Sigmoid colon (tissue), 7 donors: Measurements from ENCODE around the gene C2. TPM values are rescaled to one million over a fixed set of nuclear protein-coding genes. Genes with fewer than 3 reads are reported as not detected.

Experiments used
- DNase-seq: peaks from one replicate; pipeline ENCODE4 v3.0.0-alpha.2; 2019
- H3K27ac ChIP-seq, 4 donors: fragments of 200-600 bp; sonication (generic); one replicate each; pipeline ENCODE4 v1.5.1; 2016 to 2019; ENCODE audit warnings: mild to moderate bottlenecking in 1 of 4
- H3K27me3 ChIP-seq, 3 donors: fragments of 200-600 bp; sonication (generic); one replicate each; pipeline ENCODE4 v1.5.1; 2019; ENCODE audit warnings: mild to moderate bottlenecking in 1 of 3
- H3K36me3 ChIP-seq, 4 donors: fragments of 200-600 bp; sonication (generic); one replicate each; pipeline ENCODE4 v1.5.1; 2016 to 2019
- H3K4me1 ChIP-seq, 4 donors: fragments of 200-600 bp; sonication (generic); one replicate each; pipeline ENCODE4 v1.5.1; 2017 to 2019
- H3K4me3 ChIP-seq, 4 donors: fragments of 200-600 bp; sonication (generic); one replicate each; pipeline ENCODE4 v1.5.1; 2017 to 2019; ENCODE audit warnings: mild to moderate bottlenecking in 2 of 4, moderate library complexity in 1 of 4
- H3K9me3 ChIP-seq, 4 donors: fragments of 200-600 bp in 3 of 4; sonication (generic) in 3 of 4; one replicate each; pipeline versions ENCODE4 v1.5.1 to v1.6.1; 2013 to 2019
- EP300 ChIP-seq, 4 donors: sonication (generic); formaldehyde crosslinking; IDR thresholded peaks; one replicate each; pipeline ENCODE4 v1.6.1; 2017; ENCODE audit warnings: antibody characterized with exemption in 4 of 4
- POLR2A ChIP-seq, 2 donors: fragments of 450-650 bp; IDR thresholded peaks; one replicate each; pipeline ENCODE4 v1.6.1; 2016; ENCODE audit warnings: antibody characterized with exemption in 2 of 2, mild to moderate bottlenecking in 2 of 2, moderate library complexity in 2 of 2
- POLR2AphosphoS5 ChIP-seq, 4 donors: sonication (generic); formaldehyde crosslinking; IDR thresholded peaks; one replicate each; pipeline ENCODE4 v1.6.1; 2017; ENCODE audit warnings: antibody characterized with exemption in 4 of 4
- WGBS, 2 donors: extraction: QIAGEN DNeasy Blood & Tissue Kit; methylation state at CpG; one replicate each; pipeline ENCODE4 v1.1.7; 2013; 5-methylcytosine and 5-hydroxymethylcytosine counted together
- intact Hi-C: fragments of 100-400 bp; cut with DNase I; formaldehyde crosslinking; loops from one replicate; pipeline ENCODE4 v1.15.1; 2023
- polyA plus RNA-seq, 3 donors: library from polyadenylated mRNA; stranded (reverse); fragments of 200-250 nt; gene quantifications; one replicate each; pipeline ENCODE4 v1.2.3, GENCODE V29; 2013
- total RNA-seq, 4 donors: library from RNA; depleted of rRNA; stranded (reverse); fragments of >200 nt; gene quantifications; one replicate each; pipeline ENCODE4 v1.1.0, GENCODE V29; 2016
- TF ChIP-seq, protein P1 (sequence below), 4 experiments: fragments of 450-650 bp in 3 of 4; fragments of 200-600 bp in 1 of 4; IDR thresholded peaks; one replicate each; pipeline ENCODE4 v1.5.1; 2016 to 2019; ENCODE audit warnings: antibody characterized with exemption in 4 of 4, mild to moderate bottlenecking in 3 of 4, moderate library complexity in 2 of 4
- donor health status: healthy with polysubstance abuse.
- donor health status: Bipolar disorder and iron deficiency.
- donor health status: healthy.

C2 gene
- total and polyA plus RNA-seq, 7 donors = 4.9 to 39.2 (median 15.7) TPM

DNA sequence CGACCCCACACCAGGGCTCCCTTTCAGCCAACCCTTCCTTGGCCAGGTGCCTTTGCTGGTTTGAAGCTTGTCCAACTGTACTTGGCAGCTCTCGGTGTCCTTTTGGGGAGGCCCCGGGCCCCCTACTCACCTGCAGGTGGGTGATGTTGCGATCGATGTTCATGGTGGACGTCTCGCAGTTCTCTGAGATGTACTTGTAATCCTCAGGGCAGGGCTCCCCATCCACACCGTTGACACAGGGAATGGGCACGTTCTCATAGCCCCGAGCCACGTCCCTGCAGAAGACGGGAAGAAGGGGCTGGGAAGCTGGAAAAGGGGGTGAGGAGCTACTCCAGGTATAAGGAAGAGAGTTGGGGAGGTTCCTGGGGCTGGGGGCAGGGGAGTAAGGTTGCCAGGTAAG lies 43.8 kb upstream of the C2 start:
- Histone ChIP-seq H3K4me1 (no peaks in the 10 kb centered on the region), H3K4me3 (no peak overlapping the region), H3K36me3 (peaks cover 67 to 94% (median 76%) of the 10 kb centered on the region in 4 donors), H3K9me3 (no peaks in the 10 kb centered on the region), H3K27ac (no peak overlapping the region), H3K27me3 (no peaks in the 10 kb centered on the region)
- WGBS, 2 donors = 92 to 94% methylated on average over 12 of the region's 12 CpGs
- DNase-seq = no peak
- intact Hi-C loops = no loop called here
- TF ChIP-seq POLR2AphosphoS5 (IDR thresholded peaks at IDR 0.05) = no peak
- TF ChIP-seq EP300 (IDR thresholded peaks at IDR 0.05) = no peak
- TF ChIP-seq POLR2A (IDR thresholded peaks at IDR 0.05) = no peak

DNA sequence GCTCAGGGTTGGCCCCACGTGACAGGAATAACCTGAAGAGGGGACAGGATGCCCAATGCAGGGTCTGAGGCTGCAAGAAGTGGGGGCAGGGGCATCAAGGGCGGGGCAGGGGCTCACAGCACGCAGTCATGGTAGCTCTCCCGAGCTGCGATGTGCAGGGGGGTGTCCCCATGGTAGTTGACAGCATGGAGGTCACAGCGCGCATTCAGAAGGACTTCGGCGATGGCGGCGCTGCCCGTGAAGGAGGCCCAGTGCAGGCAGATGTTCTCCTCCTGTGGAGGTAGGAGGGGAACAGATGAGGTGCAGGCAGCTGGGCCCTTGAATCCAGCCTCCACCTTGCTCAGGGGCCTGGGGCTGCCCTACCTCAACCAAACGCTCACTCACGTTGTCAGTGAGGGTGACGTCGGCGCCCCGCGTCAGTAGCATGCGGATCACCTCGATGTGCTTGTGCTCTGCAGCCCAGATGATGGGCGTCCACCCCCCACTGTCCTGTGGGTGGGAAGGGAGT lies 42.9 kb upstream of the C2 start:
- Histone ChIP-seq H3K27ac (no peak overlapping the region), H3K4me1 (no peaks in the 10 kb centered on the region), H3K4me3 (no peak overlapping the region), H3K27me3 (no peaks in the 10 kb centered on the region), H3K36me3 (peaks cover 65 to 100% (median 80%) of the 10 kb centered on the region in 4 donors), H3K9me3 (no peaks in the 10 kb centered on the region)
- DNase-seq = no peak
- TF ChIP-seq EP300 (IDR thresholded peaks at IDR 0.05) (no peak), POLR2A (IDR thresholded peaks at IDR 0.05) (no peak)
- TF ChIP-seq, protein P1, sequence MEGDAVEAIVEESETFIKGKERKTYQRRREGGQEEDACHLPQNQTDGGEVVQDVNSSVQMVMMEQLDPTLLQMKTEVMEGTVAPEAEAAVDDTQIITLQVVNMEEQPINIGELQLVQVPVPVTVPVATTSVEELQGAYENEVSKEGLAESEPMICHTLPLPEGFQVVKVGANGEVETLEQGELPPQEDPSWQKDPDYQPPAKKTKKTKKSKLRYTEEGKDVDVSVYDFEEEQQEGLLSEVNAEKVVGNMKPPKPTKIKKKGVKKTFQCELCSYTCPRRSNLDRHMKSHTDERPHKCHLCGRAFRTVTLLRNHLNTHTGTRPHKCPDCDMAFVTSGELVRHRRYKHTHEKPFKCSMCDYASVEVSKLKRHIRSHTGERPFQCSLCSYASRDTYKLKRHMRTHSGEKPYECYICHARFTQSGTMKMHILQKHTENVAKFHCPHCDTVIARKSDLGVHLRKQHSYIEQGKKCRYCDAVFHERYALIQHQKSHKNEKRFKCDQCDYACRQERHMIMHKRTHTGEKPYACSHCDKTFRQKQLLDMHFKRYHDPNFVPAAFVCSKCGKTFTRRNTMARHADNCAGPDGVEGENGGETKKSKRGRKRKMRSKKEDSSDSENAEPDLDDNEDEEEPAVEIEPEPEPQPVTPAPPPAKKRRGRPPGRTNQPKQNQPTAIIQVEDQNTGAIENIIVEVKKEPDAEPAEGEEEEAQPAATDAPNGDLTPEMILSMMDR (IDR thresholded peaks at IDR 0.05) = no peak
- intact Hi-C loops = no loop called here
- WGBS, 2 donors = 95 to 97% methylated on average over 22 of the region's 22 CpGs

DNA sequence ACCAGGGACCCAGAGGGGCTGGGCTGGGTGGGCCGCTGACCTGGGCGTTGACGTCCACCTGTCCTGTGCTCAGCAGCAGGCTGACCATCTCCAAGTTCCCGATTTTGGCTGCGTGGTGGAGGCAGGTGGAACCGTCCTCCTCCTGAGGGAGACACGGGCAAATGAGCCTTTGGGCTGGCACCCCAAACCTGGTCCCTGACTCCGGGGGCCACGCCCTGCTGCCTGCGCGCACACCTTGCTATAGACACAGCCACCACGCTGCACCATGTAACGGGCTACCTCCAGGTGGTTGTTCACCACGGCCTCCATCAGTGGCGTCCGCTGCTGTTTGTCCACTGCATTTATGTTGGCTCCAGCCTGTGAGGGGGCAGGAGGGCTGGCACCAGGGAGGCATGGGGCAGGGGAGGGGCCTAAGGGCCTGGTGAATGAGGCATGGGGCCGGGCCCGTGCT lies 41.0 kb upstream of the C2 start:
- WGBS, 2 donors = 89% methylated on average over 18 of the region's 18 CpGs
- Histone ChIP-seq H3K36me3 (peaks cover 51 to 98% (median 63%) of the 10 kb centered on the region in 4 donors), H3K4me3 (no peak overlapping the region), H3K9me3 (no peaks in the 10 kb centered on the region), H3K27ac (no peak overlapping the region), H3K27me3 (no peaks in the 10 kb centered on the region), H3K4me1 (no peaks in the 10 kb centered on the region)
- TF ChIP-seq, protein P1 (IDR thresholded peaks at IDR 0.05) = no peak
- TF ChIP-seq EP300 (IDR thresholded peaks at IDR 0.05) = no peak
- TF ChIP-seq POLR2A (IDR thresholded peaks at IDR 0.05) = no peak
- TF ChIP-seq POLR2AphosphoS5 (IDR thresholded peaks at IDR 0.05) = no peak
- DNase-seq = no peak
- intact Hi-C loops = no loop called here

DNA sequence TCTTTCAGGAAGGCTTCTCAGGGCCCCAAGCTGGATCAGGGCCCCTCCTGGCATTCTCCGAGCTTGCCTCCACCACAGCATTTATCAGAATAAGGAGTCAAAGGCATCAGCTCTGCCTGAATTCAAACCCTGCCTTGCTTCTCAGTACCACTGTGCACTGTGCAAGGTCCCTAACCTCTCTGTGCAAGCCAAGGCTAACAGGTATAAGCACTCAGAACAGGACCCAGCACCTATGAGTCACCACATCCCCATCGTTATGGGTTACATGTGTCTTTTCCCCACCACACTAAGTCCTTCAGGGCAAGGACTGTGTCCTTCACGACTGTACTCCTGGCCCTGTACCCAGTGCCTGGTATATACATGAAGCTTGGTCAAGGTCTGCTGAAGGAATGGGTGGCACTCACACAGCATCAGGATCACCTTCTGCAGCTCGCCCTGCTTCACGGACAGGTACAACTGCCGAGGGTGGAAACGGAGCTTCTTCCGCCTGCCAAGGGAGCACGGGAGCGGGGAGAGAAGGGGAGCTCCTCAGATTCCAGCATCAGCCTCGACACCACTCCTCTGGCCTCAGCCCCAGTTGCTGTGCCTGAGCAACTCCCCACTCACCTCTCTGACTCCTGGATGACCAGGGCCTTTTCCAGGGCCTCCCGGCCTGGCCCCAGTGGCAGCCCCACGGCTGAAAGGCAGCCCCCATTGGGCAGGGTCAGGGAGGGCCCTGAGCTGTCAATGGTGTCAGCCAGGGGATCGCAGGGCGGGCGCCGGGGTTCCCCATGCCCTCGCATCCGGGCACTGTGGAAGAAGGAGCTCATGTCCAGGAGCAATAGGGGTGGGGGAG lies 40.1 kb upstream of the C2 start:
- intact Hi-C loops = loop anchor here (2.0 kb wide), 1 partner anchor 207 kb away; the partner anchor contains the start of gene LY6G5C
- Histone ChIP-seq H3K27me3 (no peaks in the 10 kb centered on the region), H3K9me3 (no peaks in the 10 kb centered on the region), H3K4me1 (no peaks in the 10 kb centered on the region), H3K27ac (no peak overlapping the region), H3K36me3 (peaks cover 45 to 98% (median 65%) of the 10 kb centered on the region in 4 donors), H3K4me3 (no peak overlapping the region)
- 89 to 93% methylated on average over 19 of the region's 19 CpGs for WGBS, 2 donors
- TF ChIP-seq POLR2A (IDR thresholded peaks at IDR 0.05) (no peak), EP300 (IDR thresholded peaks at IDR 0.05) (no peak), POLR2AphosphoS5 (IDR thresholded peaks at IDR 0.05) (no peak)
- TF ChIP-seq, protein P1 (IDR thresholded peaks at IDR 0.05) = no peak
- DNase-seq = no peak
